ENCODE measurements around the gene PLLP. TPM values are rescaled to one million over a fixed set of nuclear protein-coding genes. Genes with fewer than 3 reads are reported as not detected.

The PLLP gene
- total RNA-seq, 6 donors from 2014 or later = 38.8 to 184 (median 114) TPM

DNA sequence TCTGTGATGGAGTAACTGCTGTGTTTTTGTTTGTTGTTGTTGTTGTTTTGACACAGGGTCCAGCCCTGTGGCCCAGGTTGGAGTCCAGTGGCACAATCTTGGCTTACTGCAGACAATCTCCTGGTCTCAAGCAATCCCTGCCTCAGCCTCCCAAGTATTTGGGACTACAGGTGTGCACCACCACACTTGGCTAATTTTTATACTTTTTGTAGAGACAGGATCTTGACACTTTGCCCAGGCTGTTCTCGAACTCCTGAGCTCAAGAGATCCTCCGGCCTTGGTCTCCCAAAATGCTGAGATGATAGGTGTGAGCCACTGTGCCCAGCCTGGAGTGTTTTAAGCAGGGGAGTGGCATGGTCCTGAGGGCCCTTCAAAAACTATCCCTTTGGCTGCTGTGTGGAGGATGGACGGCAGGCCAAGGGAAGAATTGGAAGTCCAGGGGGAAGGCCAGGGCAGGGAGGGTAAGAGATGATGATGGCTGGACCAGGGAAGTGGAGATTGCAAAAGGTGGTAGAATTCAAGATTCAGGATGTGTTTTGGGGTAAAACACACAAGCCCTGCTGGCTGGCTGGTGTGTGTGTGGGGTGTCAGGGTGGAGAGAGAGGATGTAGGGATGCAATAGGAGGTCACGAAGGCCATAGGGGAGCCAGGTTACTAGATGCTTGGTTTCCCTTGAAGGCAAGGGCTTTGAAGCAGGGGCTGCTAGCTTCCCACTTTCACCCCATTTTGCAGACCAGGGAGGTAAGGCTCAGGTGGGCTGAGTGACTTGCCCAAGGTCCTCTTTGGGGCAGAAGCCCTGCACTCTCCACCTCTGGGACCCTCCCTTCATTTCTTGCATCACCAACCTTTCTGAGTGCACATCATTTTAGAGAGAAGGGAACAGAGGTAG, 18.8 kb upstream of the PLLP start:
- DNase-seq (no peak), ATAC-seq (ENCODE audit: low FRiP score in 2 of 2) (no peak)
- WGBS, 2 donors = 82 to 85% methylated on average over 3 to 4 of the region's 4 CpGs
- Histone ChIP-seq H3K4me1 (peaks cover 31 to 41% (median 38%) of the 10 kb centered on the region in 4 donors), H3K4me3 (no peak overlapping the region), H3K27me3 (no peaks in the 10 kb centered on the region), H3K27ac (peak overlapping the region; percentile 73 to 82 (median 75)), H3K36me3 (no peaks in the 10 kb centered on the region), H3K9me3 (no peaks in the 10 kb centered on the region)
- no peak for TF ChIP-seq EP300 (IDR thresholded peaks at IDR 0.05)
- TF ChIP-seq, protein P1, sequence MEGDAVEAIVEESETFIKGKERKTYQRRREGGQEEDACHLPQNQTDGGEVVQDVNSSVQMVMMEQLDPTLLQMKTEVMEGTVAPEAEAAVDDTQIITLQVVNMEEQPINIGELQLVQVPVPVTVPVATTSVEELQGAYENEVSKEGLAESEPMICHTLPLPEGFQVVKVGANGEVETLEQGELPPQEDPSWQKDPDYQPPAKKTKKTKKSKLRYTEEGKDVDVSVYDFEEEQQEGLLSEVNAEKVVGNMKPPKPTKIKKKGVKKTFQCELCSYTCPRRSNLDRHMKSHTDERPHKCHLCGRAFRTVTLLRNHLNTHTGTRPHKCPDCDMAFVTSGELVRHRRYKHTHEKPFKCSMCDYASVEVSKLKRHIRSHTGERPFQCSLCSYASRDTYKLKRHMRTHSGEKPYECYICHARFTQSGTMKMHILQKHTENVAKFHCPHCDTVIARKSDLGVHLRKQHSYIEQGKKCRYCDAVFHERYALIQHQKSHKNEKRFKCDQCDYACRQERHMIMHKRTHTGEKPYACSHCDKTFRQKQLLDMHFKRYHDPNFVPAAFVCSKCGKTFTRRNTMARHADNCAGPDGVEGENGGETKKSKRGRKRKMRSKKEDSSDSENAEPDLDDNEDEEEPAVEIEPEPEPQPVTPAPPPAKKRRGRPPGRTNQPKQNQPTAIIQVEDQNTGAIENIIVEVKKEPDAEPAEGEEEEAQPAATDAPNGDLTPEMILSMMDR (IDR thresholded peaks at IDR 0.05) = no peak
- no peak for TF ChIP-seq POLR2A (IDR thresholded peaks at IDR 0.05)
- no peak for TF ChIP-seq POLR2AphosphoS5 (IDR thresholded peaks at IDR 0.05)

GRCh38 chr16:57301126-57301817, 16.8 kb upstream of the PLLP start:
- Histone ChIP-seq H3K27ac (peak overlapping the region in 3 of 4 donors; percentile 10 to 65 (median 58)), H3K9me3 (no peaks in the 10 kb centered on the region), H3K27me3 (no peaks in the 10 kb centered on the region), H3K4me3 (peak overlapping the region in 1 of 4 donors; percentile 9), H3K4me1 (peaks cover 31 to 41% (median 38%) of the 10 kb centered on the region in 4 donors), H3K36me3 (no peaks in the 10 kb centered on the region)
- TF ChIP-seq, protein P1 (IDR thresholded peaks at IDR 0.05) = no peak
- TF ChIP-seq EP300 (IDR thresholded peaks at IDR 0.05) (no peak), POLR2A (IDR thresholded peaks at IDR 0.05) (no peak), POLR2AphosphoS5 (IDR thresholded peaks at IDR 0.05) (no peak)
- 47 to 48% methylated on average over 17 to 19 of the region's 19 CpGs for WGBS, 2 donors
- no peak for DNase-seq
- no peak for ATAC-seq (ENCODE audit: low FRiP score in 2 of 2)

GRCh38 chr16:57300387-57301125, 16.1 kb upstream of the PLLP start:
- H3K27ac ChIP-seq = peak overlapping the region; percentile 81 to 95 (median 90)
- H3K36me3 ChIP-seq = no peaks in the 10 kb centered on the region
- DNase-seq (peak; percentile 95 to 100), ATAC-seq (ENCODE audit: low FRiP score in 2 of 2) (peak; percentile 97 to 98)
- no peaks in the 10 kb centered on the region for H3K9me3 ChIP-seq
- WGBS, 2 donors = 5 to 6% methylated on average over 19 to 36 of the region's 36 CpGs
- peaks cover 31 to 41% (median 38%) of the 10 kb centered on the region in 4 donors for H3K4me1 ChIP-seq
- TF ChIP-seq POLR2AphosphoS5 (IDR thresholded peaks at IDR 0.05) (peak; percentile 73 to 86), EP300 (IDR thresholded peaks at IDR 0.05) (peak in 1 of 4 donors; percentile 16), POLR2A (IDR thresholded peaks at IDR 0.05) (peak in 2 of 4 donors; percentile 31 to 40)
- TF ChIP-seq, protein P1 (IDR thresholded peaks at IDR 0.05) = peak; percentile 90 to 100 (median 99)
- H3K27me3 ChIP-seq = no peaks in the 10 kb centered on the region
- peak overlapping the region; percentile 7 to 48 (median 44) for H3K4me3 ChIP-seq

DNA sequence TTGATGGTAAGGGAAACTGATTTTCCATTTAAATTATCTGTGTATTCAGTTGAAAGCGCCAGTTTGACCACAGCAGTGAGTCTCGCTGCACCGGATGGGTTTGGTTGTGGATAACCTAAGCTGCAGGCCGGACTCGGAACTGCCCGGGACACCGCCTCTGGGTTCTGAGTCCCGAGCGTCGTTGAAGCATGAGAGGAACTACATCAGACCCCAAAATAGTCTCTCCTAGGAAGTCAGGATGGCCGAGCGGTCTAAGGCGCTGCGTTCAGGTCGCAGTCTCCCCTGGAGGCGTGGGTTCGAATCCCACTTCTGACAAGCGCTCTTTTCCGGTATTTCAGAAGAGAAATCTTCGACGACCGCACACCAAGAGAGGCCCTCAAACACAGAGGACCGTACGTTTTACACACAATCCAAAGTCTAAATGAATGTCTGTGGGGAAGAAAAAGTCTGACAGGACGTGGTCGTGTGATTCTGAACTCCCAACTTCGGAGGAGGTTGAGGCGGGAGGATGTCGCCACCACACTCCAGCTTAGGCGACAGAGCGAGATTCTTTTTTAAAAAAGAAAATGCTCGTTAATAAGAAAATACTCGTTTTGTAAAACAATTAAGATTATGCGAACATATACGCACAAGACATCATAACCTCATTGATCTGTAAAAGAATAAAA, 15.4 kb upstream of the PLLP start:
- Histone ChIP-seq H3K36me3 (no peaks in the 10 kb centered on the region), H3K4me3 (peak overlapping the region; percentile 7 to 48 (median 44)), H3K9me3 (no peaks in the 10 kb centered on the region), H3K27me3 (no peaks in the 10 kb centered on the region), H3K27ac (peak overlapping the region; percentile 81 to 95 (median 90)), H3K4me1 (peaks cover 31 to 35% (median 32%) of the 10 kb centered on the region in 4 donors)
- TF ChIP-seq POLR2A (IDR thresholded peaks at IDR 0.05) (peak in 2 of 4 donors; percentile 44 to 49), POLR2AphosphoS5 (IDR thresholded peaks at IDR 0.05) (peak; percentile 51 to 54), EP300 (IDR thresholded peaks at IDR 0.05) (no peak)
- TF ChIP-seq, protein P1 (IDR thresholded peaks at IDR 0.05) = peak; percentile 29 to 80 (median 70)
- WGBS, 2 donors = 0% methylated on average over 32 to 35 of the region's 35 CpGs
- ATAC-seq (ENCODE audit: low FRiP score in 2 of 2) = peak; percentile 84 to 87
- DNase-seq = peak; percentile 80 to 91

All from upper lobe of left lung (tissue), 6 donors.